Lung (tissue), 12 donors: ENCODE measurements around the gene TMEM62. TPM values are rescaled to one million over a fixed set of nuclear protein-coding genes. Genes with fewer than 3 reads are reported as not detected.

Experiments used
- ATAC-seq: fragments of 200-7000 bp; cut with Tn5 transposase; one replicate; pipeline ENCODE4 v1.9.1; 2020; ENCODE audit warnings: moderate number of reproducible peaks; ENCODE audit not compliant: insufficient read depth, low FRiP score
- DNase-seq, 3 donors: peaks; one replicate each; pipeline ENCODE4 v3.0.0-alpha.2; 2013 to 2017
- H3K27ac ChIP-seq, 2 donors: one replicate each; pipeline ENCODE4 v1.5.1; 2013; ENCODE audit warnings: mild to moderate bottlenecking in 2 of 2, moderate library complexity in 2 of 2, control low read depth in 1 of 2, inconsistent platforms in 1 of 2, low read depth in 1 of 2, low read length in 1 of 2
- H3K27me3 ChIP-seq, 3 donors: one replicate each; pipeline ENCODE4 v1.5.1; 2013; ENCODE audit warnings: low read length in 2 of 3; ENCODE audit not compliant: control insufficient read depth in 3 of 3, insufficient read depth in 3 of 3
- H3K36me3 ChIP-seq, 4 donors: one replicate each; pipeline ENCODE4 v1.5.1; 2013; ENCODE audit warnings: low read length in 4 of 4, mild to moderate bottlenecking in 1 of 4, moderate library complexity in 1 of 4; ENCODE audit not compliant: control insufficient read depth in 4 of 4, insufficient read depth in 4 of 4
- H3K4me1 ChIP-seq, 5 donors: one replicate each; pipeline ENCODE4 v1.5.1; 2013; ENCODE audit warnings: low read length in 5 of 5, mild to moderate bottlenecking in 2 of 5, moderate library complexity in 1 of 5; ENCODE audit not compliant: control insufficient read depth in 5 of 5, insufficient read depth in 5 of 5
- H3K4me3 ChIP-seq: one replicate; pipeline ENCODE4 v1.5.1; 2013; ENCODE audit warnings: mild to moderate bottlenecking, control low read depth, moderate library complexity
- H3K9ac ChIP-seq, 2 donors: one replicate each; pipeline ENCODE4 v1.5.1; 2013; ENCODE audit warnings: low read length in 2 of 2, control low read depth in 1 of 2; ENCODE audit not compliant: insufficient read depth in 1 of 2
- H3K9me3 ChIP-seq, 4 donors: one replicate each; pipeline ENCODE4 v1.5.1; 2013; ENCODE audit warnings: low read length in 3 of 4, mild to moderate bottlenecking in 1 of 4, moderate library complexity in 1 of 4; ENCODE audit not compliant: control insufficient read depth in 4 of 4, insufficient read depth in 3 of 4
- CTCF ChIP-seq: IDR thresholded peaks from 2 replicates; pipeline ENCODE4 v1.5.1; 2012; ENCODE audit warnings: mild to moderate bottlenecking; ENCODE audit errors: control extremely low read depth, extremely low read depth
- WGBS, 2 donors: extraction: QIAGEN DNeasy Blood & Tissue Kit; methylation state at CpG; one replicate each; pipeline ENCODE4 v1.1.7; 2013; 5-methylcytosine and 5-hydroxymethylcytosine counted together
- polyA plus RNA-seq, 2 donors: library from polyadenylated mRNA; stranded (reverse); fragments of 200-250 nt; gene quantifications; one replicate each; pipeline ENCODE4 v1.2.1, GENCODE V29; 2013
- total RNA-seq, 2 donors: library from RNA; depleted of rRNA in 1 of 2; stranded (reverse); fragments of >200 nt in 1 of 2; gene quantifications; one replicate each; pipeline ENCODE4 v1.2.1, GENCODE V29; 2014 to 2021
- donor health status: control.
- donor health status: control.
- donor health status: Bipolar disorder and iron deficiency.
- donor health status: healthy.
- donor health status: DM: yes; HTN: yes; CAD: no.

TMEM62 gene
- total and polyA plus RNA-seq, 4 donors: 15.1 to 25.7 (median 21.6) TPM

GRCh38 chr15:43105778-43106485 is 27.5 kb upstream of the TMEM62 start, which contains the start of gene UBR1:
TSS of gene UBR1 (minus strand) at chr15:43106038. CDS start at chr15:43106022, 16 bp downstream.
- Histone ChIP-seq H3K27me3 (no peaks in the 10 kb centered on the region), H3K36me3 (no peaks in the 10 kb centered on the region), H3K9me3 (no peaks in the 10 kb centered on the region), H3K4me3 (peak within 1 kb of the TSS; percentile 72), H3K27ac (peak within 1 kb of the TSS; percentile 89 to 91), H3K9ac (peak within 1 kb of the TSS; percentile 79 to 94), H3K4me1 (peaks cover 0 to 19% (median 7%) of the 10 kb centered on the region in 5 donors)
- WGBS, 2 donors: 0% methylated on average over 33 of the region's 33 CpGs
- no peak for TF ChIP-seq CTCF
- peak; percentile 96 to 98 (median 97) for DNase-seq
- ATAC-seq: peak; percentile 95

- whole genome bisulfite sequencing, 2 donors: 16 to 17% methylated on average over 7 of the region's 7 CpGs
- DNase-seq: no peak
- Histone ChIP-seq H3K9ac (peak overlapping the region; percentile 79), H3K36me3 (no peaks in the 10 kb centered on the region), H3K9me3 (no peaks in the 10 kb centered on the region), H3K27me3 (no peaks in the 10 kb centered on the region), H3K4me3 (no peak overlapping the region), H3K4me1 (peaks cover 0 to 19% (median 7%) of the 10 kb centered on the region in 5 donors), H3K27ac (peak overlapping the region; percentile 89 to 91)
- ATAC-seq: no peak
- TF ChIP-seq CTCF: no peak
Measured at GRCh38 chr15:43106486-43106829, 26.9 kb upstream of the TMEM62 start.

GRCh38 chr15:43107751-43108150 is 25.6 kb upstream of the TMEM62 start:
- Histone ChIP-seq H3K9ac (no peak overlapping the region), H3K9me3 (no peaks in the 10 kb centered on the region), H3K27ac (no peak overlapping the region), H3K27me3 (no peaks in the 10 kb centered on the region), H3K4me1 (peaks cover 0 to 19% (median 7%) of the 10 kb centered on the region in 5 donors), H3K4me3 (no peak overlapping the region), H3K36me3 (no peaks in the 10 kb centered on the region)
- WGBS, 2 donors: 41 to 76% methylated on average over 1 of the region's 1 CpG
- DNase-seq (no peak), ATAC-seq (no peak)
- TF ChIP-seq CTCF: no peak
